Erythroblast (primary cell): ENCODE results near the gene DCDC2B.

ENCODE experiments used
- GATA1 ChIP-seq: IDR thresholded peaks from 2 replicates; pipeline ENCODE4 v1.6.1; 2011; ENCODE audit warnings: low read depth, mild to moderate bottlenecking, control low read depth, low read length, moderate library complexity
- POLR2A ChIP-seq: IDR thresholded peaks from 2 replicates; pipeline ENCODE4 v1.6.1; 2011; ENCODE audit warnings: mild to moderate bottlenecking, low read length

- TF ChIP-seq POLR2A (no peak), GATA1 (no peak)
These were observed 13.4 kb upstream of the DCDC2B start for GRCh38 chr1:32195531-32195930.
